Activated naive CD4-positive, alpha-beta T cell treated with anti-CD3 and anti-CD28 coated beads, Interleukin-2, amount 50 U/mL, for 24 hours (primary cell): Measurements from ENCODE around the gene SLC30A9.
A peak's percentile ranks its signal among the peaks of the same experiment; 100 is the strongest.

Source experiments
- H3K27ac Mint-ChIP-seq: one replicate; pipeline ENCODE4 v1.8.0; 2021; ENCODE audit warnings: mild to moderate bottlenecking, mixed read lengths
- H3K27me3 Mint-ChIP-seq: one replicate; pipeline ENCODE4 v1.8.0; 2021; ENCODE audit warnings: mixed read lengths
- H3K36me3 Mint-ChIP-seq: one replicate; pipeline ENCODE4 v1.8.0; 2021; ENCODE audit warnings: mixed read lengths
- H3K4me1 Mint-ChIP-seq: one replicate; pipeline ENCODE4 v1.8.0; 2021; ENCODE audit warnings: mixed read lengths
- H3K4me3 Mint-ChIP-seq: one replicate; pipeline ENCODE4 v1.8.0; 2021; ENCODE audit warnings: mild to moderate bottlenecking, mixed read lengths
- H3K9me3 Mint-ChIP-seq: one replicate; pipeline ENCODE4 v1.8.0; 2021; ENCODE audit warnings: mixed read lengths

The SLC30A9 gene

DNA sequence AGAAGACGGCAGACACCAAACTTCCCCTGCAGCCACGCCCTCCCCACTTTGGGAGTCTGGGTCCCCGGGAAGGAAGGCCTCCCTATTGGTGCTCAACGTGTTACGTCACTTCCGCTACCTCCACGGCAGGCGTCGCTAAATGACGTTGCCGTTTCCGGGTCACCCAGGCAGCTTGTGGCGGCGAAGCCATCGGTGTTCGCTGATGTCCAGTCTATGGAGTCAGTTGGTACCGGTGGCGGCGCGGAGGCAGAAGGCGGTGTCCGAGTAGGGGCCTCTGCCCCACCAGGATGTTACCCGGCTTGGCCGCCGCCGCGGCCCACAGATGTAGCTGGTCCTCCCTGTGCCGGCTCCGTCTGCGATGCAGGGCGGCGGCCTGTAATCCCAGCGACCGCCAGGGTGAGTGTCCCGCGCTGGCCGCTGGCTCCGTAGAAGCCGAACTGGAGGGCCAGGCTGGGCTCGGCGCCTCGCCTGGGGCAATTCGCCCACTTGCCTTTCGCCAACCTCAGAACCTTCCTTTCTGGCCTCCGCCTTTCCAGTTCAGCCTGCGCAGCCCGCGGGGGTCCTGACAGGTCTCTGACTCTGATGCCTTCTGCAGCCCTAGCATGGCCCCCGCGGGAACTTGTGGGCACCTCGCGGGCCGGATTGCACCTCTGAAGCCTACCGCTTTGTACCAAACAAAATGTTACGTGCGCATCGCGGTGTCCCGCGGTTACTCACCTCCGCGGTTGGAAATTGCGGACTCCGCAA, at the start of gene SLC30A9:
TSS of gene SLC30A9 (plus strand) at position 166 of the 747 bp plus-strand sequence. CDS start at position 288, 122 bp downstream.
- Mint-ChIP-seq H3K27me3 (no peaks in the 10 kb centered on the region), H3K4me3 (peak within 1 kb of the TSS; percentile 99), H3K9me3 (no peaks in the 10 kb centered on the region), H3K4me1 (peaks cover 40% of the 10 kb centered on the region), H3K27ac (peak within 1 kb of the TSS; percentile 98), H3K36me3 (peaks cover 1% of the 10 kb centered on the region)

DNA sequence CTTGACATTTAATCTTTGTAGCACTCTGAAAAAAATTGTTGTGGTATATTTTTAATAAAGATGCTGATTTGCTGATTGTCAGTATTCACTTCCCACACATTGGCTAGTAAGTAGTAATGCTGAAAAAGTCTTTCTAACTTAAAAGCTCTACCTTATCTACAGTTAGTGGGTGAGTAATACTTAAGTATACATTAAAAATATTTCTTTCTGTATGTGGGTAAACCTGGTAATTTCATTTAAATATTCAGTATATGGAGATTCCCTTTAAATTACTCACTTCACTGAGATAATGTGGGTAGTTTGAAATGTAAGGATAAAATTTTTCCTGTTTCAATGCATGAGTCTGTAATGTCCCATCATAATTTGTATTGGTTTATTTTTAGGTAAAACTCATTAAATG, 49.5 kb upstream of the SLC30A9 start:
- Mint-ChIP-seq H3K4me3 (no peak overlapping the region), H3K4me1 (peaks cover 56% of the 10 kb centered on the region), H3K9me3 (no peaks in the 10 kb centered on the region), H3K36me3 (peaks cover 21% of the 10 kb centered on the region), H3K27me3 (no peaks in the 10 kb centered on the region), H3K27ac (no peak overlapping the region)

DNA sequence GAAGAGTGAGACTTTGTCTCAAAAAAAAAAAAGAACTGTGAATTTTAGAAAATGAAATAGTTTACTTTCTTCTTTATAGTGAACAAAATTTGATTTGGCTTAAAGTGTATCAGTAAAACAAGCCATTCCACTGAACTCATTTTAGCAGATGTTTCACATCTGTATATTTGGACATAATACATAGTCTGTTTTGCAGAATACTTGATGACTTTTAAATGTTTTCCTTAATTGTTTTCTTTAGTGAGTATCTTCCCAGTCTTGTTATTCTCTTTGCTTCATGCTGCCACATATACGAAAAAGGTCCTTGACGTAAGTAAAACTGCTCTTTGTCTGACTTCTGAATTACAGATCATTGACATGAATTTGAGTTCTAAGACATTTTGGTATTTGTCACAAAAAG, 46.8 kb upstream of the SLC30A9 start:
- Mint-ChIP-seq H3K27me3 (no peaks in the 10 kb centered on the region), H3K9me3 (no peaks in the 10 kb centered on the region), H3K27ac (no peak overlapping the region), H3K4me1 (peaks cover 40% of the 10 kb centered on the region), H3K4me3 (no peak overlapping the region), H3K36me3 (peaks cover 21% of the 10 kb centered on the region)

DNA sequence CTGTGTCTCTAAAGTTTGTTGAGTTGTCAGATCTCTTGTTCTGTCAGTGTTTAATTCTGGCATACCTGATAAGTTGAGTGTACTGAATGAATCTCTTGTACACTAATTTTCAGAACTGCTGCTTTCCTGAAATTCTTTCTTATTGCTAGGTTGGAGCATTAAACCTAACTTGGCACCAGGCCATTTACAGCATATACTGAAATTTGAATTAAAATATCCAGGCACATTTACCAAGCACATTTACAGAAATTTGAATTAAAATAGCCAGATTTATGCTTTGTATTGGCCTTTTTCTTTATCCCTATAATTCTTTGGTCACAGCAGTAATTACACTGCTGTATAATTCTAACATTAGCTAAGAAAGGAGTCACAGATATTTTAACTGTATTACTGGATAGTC, 46.2 kb upstream of the SLC30A9 start:
- Mint-ChIP-seq H3K27ac (no peak overlapping the region), H3K4me1 (peaks cover 35% of the 10 kb centered on the region), H3K36me3 (peaks cover 21% of the 10 kb centered on the region), H3K27me3 (no peaks in the 10 kb centered on the region), H3K9me3 (no peaks in the 10 kb centered on the region), H3K4me3 (no peak overlapping the region)

DNA sequence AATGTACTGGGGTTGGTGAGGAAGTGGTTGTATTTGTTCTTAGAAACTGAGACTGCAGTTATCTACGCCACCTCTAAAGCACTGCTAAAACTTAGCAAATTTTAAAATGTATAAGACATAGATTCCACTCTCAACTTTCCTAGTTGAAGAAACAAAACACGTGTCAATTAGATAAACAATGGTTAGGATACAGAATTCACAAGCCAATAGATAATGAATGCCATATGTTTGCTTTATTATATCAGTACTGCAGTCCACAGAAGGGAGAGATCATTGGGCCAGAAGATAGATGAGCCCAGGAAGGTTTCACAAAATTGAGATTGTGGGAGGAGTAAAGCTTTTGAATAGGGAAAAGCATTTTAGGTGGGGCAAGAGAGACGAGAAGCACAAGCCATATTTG, 40.8 kb upstream of the SLC30A9 start:
- H3K4me3 Mint-ChIP-seq, result no peak overlapping the region
- H3K27ac Mint-ChIP-seq, result no peak overlapping the region
- H3K9me3 Mint-ChIP-seq, result no peaks in the 10 kb centered on the region
- peaks cover 33% of the 10 kb centered on the region for H3K36me3 Mint-ChIP-seq
- no peaks in the 10 kb centered on the region for H3K27me3 Mint-ChIP-seq
- H3K4me1 Mint-ChIP-seq, result peaks cover 15% of the 10 kb centered on the region

DNA sequence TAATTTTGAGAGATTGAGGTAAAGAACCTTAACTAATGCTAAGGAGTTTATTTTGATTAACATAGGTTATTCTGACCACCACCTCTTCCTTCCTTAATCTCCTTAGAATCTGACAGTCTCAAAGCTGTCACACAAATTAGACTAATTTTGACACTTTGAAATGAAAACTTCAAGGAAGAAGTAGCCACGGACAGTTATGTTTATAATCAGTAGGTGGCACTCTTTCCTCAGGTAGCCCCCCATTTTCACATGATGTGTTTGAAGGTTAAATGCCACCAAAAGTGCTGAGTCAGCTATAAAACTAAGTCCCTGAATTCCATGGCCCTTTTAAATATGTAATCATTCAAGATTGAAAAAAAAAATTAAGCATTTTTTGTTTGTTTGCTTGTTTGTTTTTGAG, 32.7 kb upstream of the SLC30A9 start:
- no peaks in the 10 kb centered on the region for H3K9me3 Mint-ChIP-seq

DNA sequence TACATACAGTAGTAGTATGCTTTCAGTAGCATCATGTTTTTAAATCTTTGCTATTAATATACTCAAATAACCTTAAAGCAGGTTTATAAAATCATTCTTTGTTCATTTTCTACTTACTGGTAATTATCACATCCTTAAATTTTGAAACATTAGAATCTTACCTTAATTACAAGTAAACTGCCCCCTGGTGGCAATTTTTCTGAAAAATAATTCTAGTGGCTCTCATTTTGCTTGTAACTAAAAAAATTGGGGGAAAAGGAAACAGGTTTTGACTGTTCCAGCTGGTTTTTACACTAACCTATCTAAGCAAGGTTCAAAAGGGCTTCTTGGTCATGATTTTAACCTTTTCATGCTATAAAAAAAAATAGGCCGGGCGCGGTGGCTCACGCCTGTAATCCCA, 27.2 kb upstream of the SLC30A9 start:
- H3K4me3 Mint-ChIP-seq, result no peak overlapping the region
- no peaks in the 10 kb centered on the region for H3K27me3 Mint-ChIP-seq
- H3K27ac Mint-ChIP-seq, result no peak overlapping the region
- H3K4me1 Mint-ChIP-seq, result no peaks in the 10 kb centered on the region
- peaks cover 2% of the 10 kb centered on the region for H3K9me3 Mint-ChIP-seq
- peaks cover 1% of the 10 kb centered on the region for H3K36me3 Mint-ChIP-seq

More for the DNA sequence above, 32.7 kb upstream of the SLC30A9 start:
- H3K36me3 Mint-ChIP-seq, result peaks cover 3% of the 10 kb centered on the region
- H3K27ac Mint-ChIP-seq, result no peak overlapping the region
- no peak overlapping the region for H3K4me3 Mint-ChIP-seq
- H3K4me1 Mint-ChIP-seq, result peaks cover under 1% of the 10 kb centered on the region
- H3K27me3 Mint-ChIP-seq, result no peaks in the 10 kb centered on the region

DNA sequence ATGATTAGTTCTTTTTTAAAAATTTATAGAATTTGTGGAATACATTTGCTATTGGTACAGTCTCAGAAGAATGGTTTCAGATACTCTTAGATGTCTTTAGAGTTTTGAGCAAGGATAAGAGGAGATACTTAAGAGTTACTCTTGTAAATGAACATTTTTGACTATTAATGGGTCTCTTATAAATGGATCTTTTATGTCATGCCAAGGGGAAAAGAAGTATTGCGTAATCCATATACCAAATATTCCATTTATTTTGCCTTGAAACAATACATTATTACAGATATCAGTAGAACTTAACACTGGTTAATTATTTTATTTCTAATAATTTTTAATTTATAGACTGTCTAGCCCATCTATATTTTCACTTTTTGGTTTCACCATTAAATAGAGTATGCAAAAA, 25.9 kb upstream of the SLC30A9 start:
- Mint-ChIP-seq H3K4me1 (no peaks in the 10 kb centered on the region), H3K27ac (no peak overlapping the region), H3K9me3 (peaks cover 5% of the 10 kb centered on the region)

DNA sequence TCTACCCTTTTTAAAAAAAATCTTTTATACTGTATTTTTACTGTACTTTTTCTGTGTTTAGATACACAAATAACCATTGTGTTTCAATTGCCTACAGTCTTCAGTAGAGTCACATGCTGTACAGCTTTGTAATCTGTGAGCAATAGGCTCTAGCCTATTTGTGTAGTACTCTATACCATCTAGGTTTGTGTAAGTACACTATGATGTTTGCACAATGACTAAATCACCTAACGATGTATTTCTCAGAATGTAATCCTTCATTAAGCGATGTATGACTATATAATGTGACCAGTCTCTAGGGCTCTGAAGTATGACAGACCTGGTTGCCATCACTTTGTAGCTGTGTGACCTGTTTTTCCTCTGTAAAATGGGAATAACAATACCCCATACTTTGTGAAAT, 22.9 kb upstream of the SLC30A9 start:
- no peak overlapping the region for H3K4me3 Mint-ChIP-seq
- H3K36me3 Mint-ChIP-seq, result peaks cover 4% of the 10 kb centered on the region
- H3K27ac Mint-ChIP-seq, result no peak overlapping the region
- no peaks in the 10 kb centered on the region for H3K27me3 Mint-ChIP-seq
- H3K4me1 Mint-ChIP-seq, result no peaks in the 10 kb centered on the region
- peaks cover 5% of the 10 kb centered on the region for H3K9me3 Mint-ChIP-seq

More for the DNA sequence above, 25.9 kb upstream of the SLC30A9 start:
- Mint-ChIP-seq H3K27me3 (no peaks in the 10 kb centered on the region), H3K36me3 (peaks cover 4% of the 10 kb centered on the region), H3K4me3 (no peak overlapping the region)

DNA sequence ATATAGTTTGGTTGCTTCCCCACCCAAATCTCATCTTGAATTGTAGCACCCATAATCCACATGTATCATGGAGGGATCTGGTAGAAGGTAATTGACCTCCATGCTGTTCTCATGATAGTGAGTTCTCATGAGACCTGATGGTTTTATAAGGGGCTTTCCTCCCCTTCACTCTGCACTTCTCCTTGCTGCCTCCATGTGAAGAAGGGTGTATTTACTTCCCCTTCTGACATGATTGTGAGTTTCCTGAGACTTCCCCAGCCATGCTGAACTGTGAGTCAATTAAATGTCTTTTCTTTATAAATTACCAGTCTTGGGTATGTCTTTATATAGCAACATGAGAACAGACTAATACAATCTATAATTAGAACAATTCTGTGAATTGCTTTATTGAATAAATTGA, 20.7 kb upstream of the SLC30A9 start:
- Mint-ChIP-seq H3K36me3 (peaks cover 4% of the 10 kb centered on the region), H3K4me1 (no peaks in the 10 kb centered on the region), H3K27ac (no peak overlapping the region), H3K27me3 (no peaks in the 10 kb centered on the region), H3K4me3 (no peak overlapping the region), H3K9me3 (peaks cover 5% of the 10 kb centered on the region)

DNA sequence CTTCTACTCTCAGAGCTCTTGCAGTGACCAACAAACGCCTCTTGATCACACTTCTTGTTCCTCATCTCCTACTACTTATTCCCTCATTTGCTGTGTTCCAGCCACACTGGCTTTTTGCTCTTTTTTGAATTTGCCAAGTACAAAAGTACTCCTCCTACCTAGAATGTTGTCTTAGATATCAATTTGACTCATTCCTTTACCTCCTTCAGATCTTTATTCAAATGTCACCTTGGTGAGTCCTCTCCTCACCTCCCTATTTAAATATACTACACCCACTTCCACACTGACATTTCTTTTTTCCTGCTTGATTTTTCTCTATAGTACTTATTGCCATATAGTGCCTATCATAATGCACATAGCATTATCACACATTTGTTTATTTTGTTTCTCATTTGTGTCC, 15.0 kb upstream of the SLC30A9 start:
- Mint-ChIP-seq H3K9me3 (no peaks in the 10 kb centered on the region), H3K36me3 (no peaks in the 10 kb centered on the region), H3K4me3 (no peak overlapping the region), H3K27ac (no peak overlapping the region), H3K4me1 (no peaks in the 10 kb centered on the region), H3K27me3 (peaks cover 3% of the 10 kb centered on the region)

DNA sequence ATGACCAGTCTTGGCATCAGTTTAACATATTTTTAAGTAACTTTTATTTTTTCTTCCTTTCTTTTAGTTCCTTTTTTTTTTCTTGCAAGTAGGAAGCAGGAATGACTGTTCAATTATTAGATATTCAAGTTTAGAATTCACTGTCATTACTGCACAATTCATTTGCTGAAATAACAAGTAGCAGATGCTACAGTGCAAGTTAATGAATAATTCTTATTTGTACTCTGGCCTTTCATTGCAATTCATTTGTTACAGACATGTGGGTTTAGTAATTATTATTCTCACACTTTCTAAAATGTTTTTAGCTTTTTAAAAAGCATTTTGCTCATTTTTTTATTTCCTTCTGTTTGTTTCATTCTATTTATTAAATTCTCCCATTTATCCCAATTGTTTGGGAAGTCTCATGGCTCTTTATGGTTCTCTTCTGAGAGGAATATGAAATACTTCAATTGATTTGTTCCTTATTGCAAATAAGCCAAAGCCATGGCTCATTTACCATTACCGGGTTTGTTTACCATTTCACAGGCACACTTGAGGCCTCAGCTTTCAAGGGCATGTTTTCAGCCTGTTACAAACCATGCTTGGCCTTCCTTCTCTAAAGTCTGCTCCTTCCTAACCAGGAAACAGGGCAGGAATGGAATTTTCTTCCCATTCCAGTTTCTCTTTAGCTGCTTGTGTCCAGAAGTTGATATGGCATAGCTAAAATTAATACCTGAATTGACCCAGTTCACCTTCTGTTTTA, 13.4 kb upstream of the SLC30A9 start:
- no peaks in the 10 kb centered on the region for H3K4me1 Mint-ChIP-seq
- no peaks in the 10 kb centered on the region for H3K9me3 Mint-ChIP-seq
- H3K27ac Mint-ChIP-seq, result no peak overlapping the region
- no peaks in the 10 kb centered on the region for H3K36me3 Mint-ChIP-seq
- H3K4me3 Mint-ChIP-seq, result no peak overlapping the region
- peaks cover 3% of the 10 kb centered on the region for H3K27me3 Mint-ChIP-seq

DNA sequence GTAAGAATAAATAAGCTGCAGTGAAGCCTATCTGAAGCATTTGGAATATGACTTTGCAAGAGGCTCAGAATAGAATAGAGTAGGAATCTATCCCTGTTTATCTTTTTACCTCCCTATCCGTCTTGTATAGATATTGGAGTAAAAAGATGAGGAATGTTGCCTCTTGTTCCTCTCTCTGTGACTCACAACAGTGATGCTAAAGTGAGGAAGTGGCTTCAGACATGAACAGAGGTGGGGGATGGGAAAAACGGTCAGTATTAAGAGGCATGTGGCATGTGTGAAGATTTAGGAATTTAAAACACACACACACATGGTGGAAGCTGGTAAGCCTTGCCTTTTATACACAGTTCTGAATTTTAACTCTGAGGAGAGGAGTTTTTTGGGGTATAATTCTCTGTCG, 12.6 kb upstream of the SLC30A9 start:
- no peak overlapping the region for H3K27ac Mint-ChIP-seq
- H3K9me3 Mint-ChIP-seq, result no peaks in the 10 kb centered on the region
- no peak overlapping the region for H3K4me3 Mint-ChIP-seq
- H3K27me3 Mint-ChIP-seq, result peaks cover 3% of the 10 kb centered on the region
- H3K4me1 Mint-ChIP-seq, result no peaks in the 10 kb centered on the region
- no peaks in the 10 kb centered on the region for H3K36me3 Mint-ChIP-seq

DNA sequence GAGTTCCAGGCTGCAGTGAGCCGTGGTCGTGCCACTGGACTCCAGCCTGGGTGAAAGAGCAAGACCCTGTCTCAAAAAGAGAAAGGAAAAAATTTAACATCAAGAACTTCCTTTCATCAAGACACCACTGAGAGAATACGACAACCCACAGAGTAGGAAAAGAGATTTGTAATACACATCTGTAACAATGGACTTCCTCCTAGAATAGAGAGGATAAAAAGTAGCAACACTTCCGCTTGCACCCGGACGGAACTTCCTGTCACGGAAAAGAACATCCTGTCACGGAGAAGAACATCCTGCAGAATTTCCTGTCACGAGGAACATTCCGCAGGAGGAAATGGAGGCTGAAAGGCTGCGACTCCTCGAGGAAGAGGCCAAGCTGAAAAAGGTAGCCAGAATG, 8.9 kb upstream of the SLC30A9 start, which contains the start of gene DCAF4L1:
TSS of gene DCAF4L1 (plus strand) at position 301 of the 400 bp plus-strand sequence. CDS start at position 338, 37 bp downstream.
- Mint-ChIP-seq H3K9me3 (no peaks in the 10 kb centered on the region), H3K4me1 (no peaks in the 10 kb centered on the region), H3K27me3 (peaks cover 2% of the 10 kb centered on the region), H3K4me3 (no peak within 1 kb of the TSS), H3K36me3 (no peaks in the 10 kb centered on the region), H3K27ac (no peak within 1 kb of the TSS)

DNA sequence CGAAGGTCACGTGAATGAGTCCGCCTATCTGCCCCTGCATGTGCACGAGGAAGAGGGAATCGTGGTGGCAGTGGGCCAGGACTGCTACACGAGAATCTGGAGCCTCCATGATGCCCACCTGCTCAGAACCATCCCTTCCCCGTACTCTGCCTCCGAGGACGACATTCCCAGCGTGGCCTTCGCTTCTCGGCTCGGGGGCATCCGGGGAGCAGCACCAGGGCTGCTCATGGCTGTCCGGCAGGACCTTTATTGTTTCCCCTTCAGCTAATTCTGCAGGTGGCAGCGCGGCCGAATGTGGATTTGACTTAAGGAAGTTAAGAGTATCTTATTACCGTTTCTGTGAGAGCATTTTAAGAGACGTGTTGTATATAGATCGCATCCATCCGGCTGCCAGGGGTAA, 7.6 kb upstream of the SLC30A9 start:
- Mint-ChIP-seq H3K4me1 (no peaks in the 10 kb centered on the region), H3K9me3 (no peaks in the 10 kb centered on the region), H3K36me3 (no peaks in the 10 kb centered on the region), H3K27ac (no peak overlapping the region), H3K4me3 (no peak overlapping the region), H3K27me3 (peaks cover 2% of the 10 kb centered on the region)

DNA sequence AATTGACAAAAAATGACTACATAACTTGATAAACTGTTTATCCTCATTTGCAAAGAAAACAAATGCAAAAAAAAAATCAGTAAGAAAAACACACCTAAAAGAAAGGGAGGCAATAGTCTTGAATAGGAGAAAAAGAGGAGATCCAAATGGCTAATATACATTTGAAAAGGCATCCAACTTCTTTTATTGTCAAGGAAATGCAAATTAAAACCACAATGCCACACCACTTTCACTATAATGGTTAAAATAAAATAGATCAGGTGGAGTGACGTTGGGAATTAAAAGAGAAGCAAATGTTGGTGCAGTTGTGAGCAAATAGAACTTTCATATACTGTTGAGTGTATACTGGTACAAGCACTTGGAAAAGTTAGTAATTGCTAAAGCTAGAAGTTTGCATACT, 5.2 kb upstream of the SLC30A9 start:
- Mint-ChIP-seq H3K27ac (no peak overlapping the region), H3K9me3 (no peaks in the 10 kb centered on the region), H3K27me3 (no peaks in the 10 kb centered on the region), H3K4me3 (no peak overlapping the region), H3K4me1 (peaks cover 9% of the 10 kb centered on the region), H3K36me3 (no peaks in the 10 kb centered on the region)
